ENCODE data around the gene KIAA1586. TPM values are rescaled to one million over a fixed set of nuclear protein-coding genes. Genes with fewer than 3 reads are reported as not detected.
A peak's percentile ranks its signal among the peaks of the same experiment; 100 is the strongest.

The KIAA1586 gene
- total and polyA plus RNA-seq, 2 donors (not counting 3 experiments of a cell fraction or from before 2014, with no cell fraction given): 1.7 to 14.0 TPM

DNA sequence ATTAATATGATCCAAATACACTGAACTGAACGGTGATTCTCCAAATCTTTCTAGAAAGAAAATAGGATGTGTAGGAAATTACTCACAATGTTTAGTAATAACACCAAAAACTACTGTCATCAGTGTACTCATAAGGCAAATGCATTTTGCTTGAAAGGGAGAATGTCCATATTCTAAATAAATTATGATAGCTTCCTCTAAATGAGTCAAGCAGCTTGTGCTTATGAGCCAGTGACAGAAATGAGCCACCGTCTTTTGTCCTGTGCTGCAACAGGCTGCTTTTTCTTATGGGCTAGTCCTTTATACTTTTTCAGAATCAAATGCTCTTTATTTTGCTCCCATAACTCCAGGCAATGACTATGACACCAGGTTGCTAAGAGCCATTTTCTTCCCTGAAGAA lies 39.0 kb downstream of the KIAA1586 start:
- no peak overlapping the region for H3K4me3 ChIP-seq (replicated peaks in 1 of 3; ENCODE audit: insufficient read depth in 1 of 3, low read depth in 1 of 3, low read length in 3 of 3)
- H2AFZ ChIP-seq (ENCODE audit: low read depth, low read length): no peak overlapping the region
- H3K4me2 ChIP-seq (ENCODE audit: insufficient read depth, low read length): no peak overlapping the region
- TF ChIP-seq MAX (IDR thresholded peaks at IDR 0.05; ENCODE audit: insufficient read depth, insufficient read length): no peak
- no peak for TF ChIP-seq JUN (IDR thresholded peaks at IDR 0.05; ENCODE audit: borderline replicate concordance, insufficient read depth, insufficient read length, low read depth)
- peak; percentile 29 for TF ChIP-seq FOS (IDR thresholded peaks at IDR 0.05; ENCODE audit: borderline replicate concordance, insufficient read depth, low read length)
- no peak for TF ChIP-seq POLR2A (IDR thresholded peaks at IDR 0.05; ENCODE audit: low read depth, low read length)
- no peak for TF ChIP-seq MYC (IDR thresholded peaks at IDR 0.05; ENCODE audit: low read depth, low read length)
- TF ChIP-seq GATA2 (IDR thresholded peaks at IDR 0.05; ENCODE audit: insufficient read depth, insufficient read length, low read depth, low read length): no peak
- TF ChIP-seq, protein P1, sequence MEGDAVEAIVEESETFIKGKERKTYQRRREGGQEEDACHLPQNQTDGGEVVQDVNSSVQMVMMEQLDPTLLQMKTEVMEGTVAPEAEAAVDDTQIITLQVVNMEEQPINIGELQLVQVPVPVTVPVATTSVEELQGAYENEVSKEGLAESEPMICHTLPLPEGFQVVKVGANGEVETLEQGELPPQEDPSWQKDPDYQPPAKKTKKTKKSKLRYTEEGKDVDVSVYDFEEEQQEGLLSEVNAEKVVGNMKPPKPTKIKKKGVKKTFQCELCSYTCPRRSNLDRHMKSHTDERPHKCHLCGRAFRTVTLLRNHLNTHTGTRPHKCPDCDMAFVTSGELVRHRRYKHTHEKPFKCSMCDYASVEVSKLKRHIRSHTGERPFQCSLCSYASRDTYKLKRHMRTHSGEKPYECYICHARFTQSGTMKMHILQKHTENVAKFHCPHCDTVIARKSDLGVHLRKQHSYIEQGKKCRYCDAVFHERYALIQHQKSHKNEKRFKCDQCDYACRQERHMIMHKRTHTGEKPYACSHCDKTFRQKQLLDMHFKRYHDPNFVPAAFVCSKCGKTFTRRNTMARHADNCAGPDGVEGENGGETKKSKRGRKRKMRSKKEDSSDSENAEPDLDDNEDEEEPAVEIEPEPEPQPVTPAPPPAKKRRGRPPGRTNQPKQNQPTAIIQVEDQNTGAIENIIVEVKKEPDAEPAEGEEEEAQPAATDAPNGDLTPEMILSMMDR (IDR thresholded peaks at IDR 0.05; ENCODE audit: extremely low read depth in 1 of 2, insufficient read depth in 1 of 2, low read depth in 1 of 2, low read length in 2 of 2): no peak
- dilution Hi-C loops (cut with MboI; ENCODE audit: extremely low pct_ligation_motif_present, low sequenced_read_pairs): no loop called here
- ChIA-PET POLR2A (no interaction called here), CTCF (no interaction called here)
- peak; percentile 70 for FAIRE-seq
- peaks cover 5% of the 10 kb centered on the region for H3K4me1 ChIP-seq (ENCODE audit: control insufficient read depth, extremely low read depth, insufficient read depth, low read length)
- no peaks in the 10 kb centered on the region for H3K79me2 ChIP-seq (ENCODE audit: control insufficient read depth, insufficient read depth, low read length)
- H3K9me3 ChIP-seq (replicated peaks; ENCODE audit: control insufficient read depth, insufficient read depth, low read length): no peaks in the 10 kb centered on the region
- no peaks in the 10 kb centered on the region for H3K9me1 ChIP-seq (replicated peaks; ENCODE audit: control insufficient read depth, extremely low read depth, insufficient read depth, low read length)
- H3K27ac ChIP-seq (ENCODE audit: insufficient read depth, low read depth, low read length): no peak overlapping the region
- no peaks in the 10 kb centered on the region for H3K27me3 ChIP-seq (ENCODE audit: control insufficient read depth in 2 of 2, insufficient read depth in 2 of 2, low read length in 2 of 2)
- no peak for DNase-seq (ENCODE audit: low read depth, low spot score)
- H3K9ac ChIP-seq (replicated peaks; ENCODE audit: extremely low read depth, insufficient read depth, low read length): no peak overlapping the region
- no peaks in the 10 kb centered on the region for H4K20me1 ChIP-seq (replicated peaks; ENCODE audit: control insufficient read depth, extremely low read depth, insufficient read depth, low read length)
- intact Hi-C loops (cut with micrococcal nuclease): loop anchor here (5.0 kb wide), 2 partner anchors 33 to 183 kb away; no protein-coding TSS in a partner anchor
- no TSS peak for BruUV-seq (replicated peaks)
- no peaks in the 10 kb centered on the region for H3K36me3 ChIP-seq (ENCODE audit: control insufficient read depth in 2 of 2, extremely low read depth in 1 of 2, insufficient read depth in 2 of 2, low read length in 2 of 2)

Data from endothelial cell of umbilical vein (primary cell).